22Rv1 (cell line): Measurements from ENCODE around the gene NEURL1B.

Experiments used
- CTCF ChIP-seq: fragments of 450-650 bp; IDR thresholded peaks from 2 replicates; pipeline ENCODE4 v1.5.1; 2017; ENCODE audit warnings: mild to moderate bottlenecking
- ZFX ChIP-seq: fragments of 450-650 bp; IDR thresholded peaks from 2 replicates; pipeline ENCODE4 v1.6.1; 2017; ENCODE audit warnings: antibody characterized with exemption, borderline replicate concordance

DNA sequence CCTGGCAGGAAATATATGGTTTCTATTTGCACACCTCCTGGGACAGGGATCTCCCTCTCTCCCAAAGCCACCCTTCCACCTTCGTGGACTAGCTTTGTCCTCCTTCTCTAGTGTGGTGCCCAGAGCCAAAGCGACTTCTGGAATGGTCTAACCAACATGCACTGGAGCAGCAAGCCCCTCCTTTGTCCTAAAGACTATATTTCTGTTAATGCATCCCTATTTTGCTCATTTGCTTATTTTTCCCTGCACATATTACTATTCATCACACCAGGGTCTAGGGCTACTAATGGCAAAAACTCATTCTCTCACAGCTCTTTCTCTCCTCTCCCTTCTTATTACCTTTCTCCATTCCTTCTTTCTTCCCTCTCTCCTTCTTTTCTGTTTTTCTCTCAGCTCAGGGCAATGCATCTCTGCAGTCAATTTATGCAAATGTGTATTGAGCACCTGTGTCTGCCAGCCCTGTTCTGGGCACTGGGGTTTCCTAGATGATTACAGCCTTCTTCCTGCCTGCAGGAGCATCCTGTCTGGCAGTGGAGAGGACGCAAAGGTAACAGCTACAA lies 2.8 kb upstream of the NEURL1B start:
- TF ChIP-seq CTCF (no peak), ZFX (no peak)
